Osteoblast (primary cell): ENCODE data around the gene GHRH. TPM values are rescaled to one million over a fixed set of nuclear protein-coding genes. Genes with fewer than 3 reads are reported as not detected.

Experiments used
- DNase-seq: peaks from one replicate; pipeline ENCODE4 v3.0.0; 2011; ENCODE audit warnings: low spot score, mixed read lengths; ENCODE audit not compliant: insufficient read length; ENCODE audit errors: missing footprints
- H2AFZ ChIP-seq: 2 replicates; pipeline ENCODE4 v1.6.0; 2011; ENCODE audit warnings: mild to moderate bottlenecking, low read length
- H3K27ac ChIP-seq: 2 replicates; pipeline ENCODE4 v1.5.1; 2011; ENCODE audit warnings: mild to moderate bottlenecking, low read depth, low read length, moderate library complexity
- H3K27me3 ChIP-seq: 2 replicates; pipeline ENCODE4 v1.6.0; 2012; ENCODE audit warnings: mild to moderate bottlenecking, control low read depth, inconsistent platforms, low read length, moderate library complexity; ENCODE audit not compliant: insufficient read depth
- H3K36me3 ChIP-seq: 2 replicates; pipeline ENCODE4 v1.5.1; 2011; ENCODE audit warnings: mild to moderate bottlenecking, low read length, control low read depth, moderate library complexity; ENCODE audit not compliant: insufficient read depth
- H3K4me1 ChIP-seq: 2 replicates; pipeline ENCODE4 v1.5.1; 2011; ENCODE audit warnings: mild to moderate bottlenecking, low read length, control low read depth, moderate library complexity; ENCODE audit not compliant: insufficient read depth
- H3K4me2 ChIP-seq: 2 replicates; pipeline ENCODE4 v1.6.0; 2011; ENCODE audit warnings: mild to moderate bottlenecking, low read length; ENCODE audit not compliant: insufficient read depth
- H3K4me3 ChIP-seq: fragments of 200-600 bp; sonication (generic); 3 replicates; pipeline ENCODE4 v1.5.1; 2012; ENCODE audit warnings: mild to moderate bottlenecking, low read length, inconsistent platforms; ENCODE audit not compliant: insufficient read depth
- H3K79me2 ChIP-seq: 2 replicates; pipeline ENCODE4 v1.6.0; 2012; ENCODE audit warnings: mild to moderate bottlenecking, low read length, control low read depth, inconsistent platforms; ENCODE audit not compliant: insufficient read depth
- H3K9me3 ChIP-seq: 2 replicates; pipeline ENCODE4 v1.5.1; 2011; ENCODE audit warnings: low read depth, low read length, control low read depth
- H4K20me1 ChIP-seq: 2 replicates; pipeline ENCODE4 v1.6.0; 2012; ENCODE audit warnings: mild to moderate bottlenecking, low read length, control low read depth; ENCODE audit not compliant: insufficient read depth
- total RNA-seq: library from RNA; depleted of rRNA; stranded (reverse); fragments of >200 nt; gene quantifications from 2 replicates; pipeline ENCODE4 v1.2.3, GENCODE V29; 2012
- TF ChIP-seq, protein P1 (sequence below): IDR thresholded peaks from 2 replicates; pipeline ENCODE4 v1.5.1; 2011; ENCODE audit warnings: mild to moderate bottlenecking, low read depth, low read length, moderate library complexity; ENCODE audit errors: extremely low read depth

GHRH gene
- total RNA-seq, 1 donor: not detected

DNA sequence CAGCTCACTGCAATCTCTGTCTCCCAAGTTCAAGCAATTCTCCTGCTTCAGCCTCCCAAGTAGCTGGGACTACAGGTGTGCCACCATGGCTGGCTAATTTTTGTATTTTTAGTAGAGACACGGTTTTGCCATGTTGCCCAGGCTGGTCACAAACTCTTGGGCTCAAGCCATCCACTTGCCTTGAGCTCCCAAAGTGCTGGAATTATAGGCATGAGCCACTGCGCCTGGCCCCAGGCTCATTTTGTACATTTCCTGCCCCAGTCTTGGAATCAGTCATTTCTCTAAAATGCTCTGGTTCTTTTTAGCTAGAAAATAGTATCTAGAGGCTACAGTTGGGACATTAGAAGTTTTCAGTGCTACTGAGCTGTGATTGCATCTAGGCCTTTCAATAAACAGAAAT lies 41.4 kb upstream of the GHRH start:
- Histone ChIP-seq H3K79me2 (peaks cover 64% of the 10 kb centered on the region), H3K36me3 (peaks cover 35% of the 10 kb centered on the region)

DNA sequence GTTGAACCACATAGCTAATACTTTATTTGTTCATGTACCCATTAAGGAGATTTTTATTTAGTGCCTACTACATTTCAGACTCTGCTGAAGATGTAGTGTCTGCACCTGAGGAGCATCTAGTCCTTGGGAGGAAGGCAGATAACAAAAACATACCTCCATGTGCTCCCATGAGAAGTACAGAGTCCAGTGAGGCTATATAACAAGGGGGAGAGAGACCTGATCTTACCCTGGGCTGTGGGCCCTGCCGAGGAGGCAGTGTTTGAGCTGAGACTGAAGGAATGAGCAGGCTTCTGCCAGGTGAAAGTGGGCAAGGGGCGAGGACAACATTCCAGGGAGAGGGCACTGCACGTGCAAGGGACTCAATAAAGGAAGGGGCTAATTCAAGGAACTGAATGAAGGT lies 39.9 kb upstream of the GHRH start:
- Histone ChIP-seq H4K20me1 (no peaks in the 10 kb centered on the region), H3K36me3 (peaks cover 35% of the 10 kb centered on the region), H3K9me3 (no peaks in the 10 kb centered on the region), H3K4me3 (no peak overlapping the region), H3K79me2 (peaks cover 64% of the 10 kb centered on the region), H3K27me3 (no peaks in the 10 kb centered on the region), H3K4me1 (peaks cover 29% of the 10 kb centered on the region), H3K27ac (no peak overlapping the region), H3K4me2 (no peak overlapping the region), H2AFZ (no peak overlapping the region)
- no peak for DNase-seq
- TF ChIP-seq, protein P1, sequence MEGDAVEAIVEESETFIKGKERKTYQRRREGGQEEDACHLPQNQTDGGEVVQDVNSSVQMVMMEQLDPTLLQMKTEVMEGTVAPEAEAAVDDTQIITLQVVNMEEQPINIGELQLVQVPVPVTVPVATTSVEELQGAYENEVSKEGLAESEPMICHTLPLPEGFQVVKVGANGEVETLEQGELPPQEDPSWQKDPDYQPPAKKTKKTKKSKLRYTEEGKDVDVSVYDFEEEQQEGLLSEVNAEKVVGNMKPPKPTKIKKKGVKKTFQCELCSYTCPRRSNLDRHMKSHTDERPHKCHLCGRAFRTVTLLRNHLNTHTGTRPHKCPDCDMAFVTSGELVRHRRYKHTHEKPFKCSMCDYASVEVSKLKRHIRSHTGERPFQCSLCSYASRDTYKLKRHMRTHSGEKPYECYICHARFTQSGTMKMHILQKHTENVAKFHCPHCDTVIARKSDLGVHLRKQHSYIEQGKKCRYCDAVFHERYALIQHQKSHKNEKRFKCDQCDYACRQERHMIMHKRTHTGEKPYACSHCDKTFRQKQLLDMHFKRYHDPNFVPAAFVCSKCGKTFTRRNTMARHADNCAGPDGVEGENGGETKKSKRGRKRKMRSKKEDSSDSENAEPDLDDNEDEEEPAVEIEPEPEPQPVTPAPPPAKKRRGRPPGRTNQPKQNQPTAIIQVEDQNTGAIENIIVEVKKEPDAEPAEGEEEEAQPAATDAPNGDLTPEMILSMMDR: no peak

More for the DNA sequence above, 41.4 kb upstream of the GHRH start:
- TF ChIP-seq, protein P1: no peak
- H3K9me3 ChIP-seq: no peaks in the 10 kb centered on the region
- no peak overlapping the region for H3K4me3 ChIP-seq
- no peak overlapping the region for H3K27ac ChIP-seq
- no peak overlapping the region for H3K4me2 ChIP-seq
- no peak for DNase-seq
- no peaks in the 10 kb centered on the region for H4K20me1 ChIP-seq
- H3K4me1 ChIP-seq: peaks cover 19% of the 10 kb centered on the region
- no peak overlapping the region for H2AFZ ChIP-seq
- H3K27me3 ChIP-seq: no peaks in the 10 kb centered on the region

DNA sequence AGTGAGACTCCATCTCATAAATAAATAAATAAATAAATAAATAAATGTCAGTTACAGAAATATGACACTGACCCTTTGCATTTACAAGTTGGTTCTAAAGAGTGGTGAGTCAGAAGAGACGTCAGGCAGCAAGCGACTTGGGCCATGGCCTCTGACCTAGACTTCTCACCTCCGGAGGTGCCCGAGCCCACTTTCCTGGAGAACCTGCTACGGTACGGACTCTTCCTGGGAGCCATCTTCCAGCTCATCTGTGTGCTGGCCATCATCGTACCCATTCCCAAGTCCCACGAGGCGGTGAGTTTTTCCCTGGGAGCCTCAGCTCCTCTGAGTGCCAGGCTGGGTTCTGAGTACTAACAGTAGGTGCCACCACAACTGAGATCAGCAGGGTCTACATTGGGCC lies 39.5 kb upstream of the GHRH start:
- Histone ChIP-seq H3K4me2 (no peak overlapping the region), H3K27me3 (no peaks in the 10 kb centered on the region), H3K27ac (no peak overlapping the region), H2AFZ (no peak overlapping the region), H3K4me1 (peaks cover 33% of the 10 kb centered on the region), H3K79me2 (peaks cover 65% of the 10 kb centered on the region), H3K36me3 (peaks cover 35% of the 10 kb centered on the region), H3K9me3 (no peaks in the 10 kb centered on the region), H4K20me1 (no peaks in the 10 kb centered on the region), H3K4me3 (no peak overlapping the region)
- TF ChIP-seq, protein P1: no peak
- DNase-seq: no peak

DNA sequence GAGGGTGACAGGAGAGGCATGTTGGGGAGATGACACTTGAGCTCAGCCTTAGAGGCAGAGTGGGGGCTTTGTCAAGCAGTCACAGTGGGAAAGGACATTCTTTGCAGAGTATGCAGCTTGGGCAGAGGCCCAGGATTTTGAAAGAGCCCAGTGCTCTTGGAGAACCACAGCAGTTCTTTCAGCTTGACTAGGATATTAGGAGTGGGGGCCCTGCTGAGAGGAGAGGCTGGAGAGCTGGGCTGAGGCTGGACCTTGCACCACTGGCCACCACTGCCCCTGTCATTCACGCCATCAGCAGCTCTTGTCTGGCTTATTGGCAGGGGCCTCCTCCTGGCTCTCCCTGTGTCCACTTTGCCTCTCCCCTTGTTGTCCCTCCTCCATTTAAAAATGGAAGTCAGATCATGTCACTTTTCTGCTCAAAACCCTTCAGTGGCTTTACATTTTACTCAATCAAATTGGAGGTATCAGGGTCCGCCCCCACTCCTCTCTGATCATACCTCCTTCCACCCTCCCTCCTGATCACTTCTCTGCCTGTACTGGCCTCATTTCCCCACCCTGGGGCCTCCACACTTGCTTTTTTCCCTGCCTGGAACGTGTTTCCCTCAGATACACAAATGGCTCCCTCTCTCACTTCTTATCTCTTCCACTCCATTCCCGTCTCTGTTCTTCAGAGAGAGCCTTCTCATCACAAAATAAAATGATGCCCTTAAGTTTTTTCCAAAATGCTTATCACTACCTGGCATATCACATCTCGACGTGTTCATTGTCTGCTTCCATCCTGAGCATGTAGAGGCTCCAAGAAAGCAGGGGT lies 38.3 kb upstream of the GHRH start:
- TF ChIP-seq, protein P1: no peak
- Histone ChIP-seq H3K79me2 (peaks cover 66% of the 10 kb centered on the region), H2AFZ (no peak overlapping the region), H3K36me3 (peaks cover 35% of the 10 kb centered on the region), H3K27ac (peak overlapping the region; percentile 60), H3K4me3 (no peak overlapping the region), H3K27me3 (no peaks in the 10 kb centered on the region), H3K4me1 (peaks cover 44% of the 10 kb centered on the region), H3K4me2 (peak overlapping the region; percentile 11), H4K20me1 (no peaks in the 10 kb centered on the region), H3K9me3 (no peaks in the 10 kb centered on the region)
- DNase-seq: no peak
